22Rv1 (cell line): ENCODE results near the gene PIK3R3.

Source experiments
- CTCF ChIP-seq: fragments of 450-650 bp; IDR thresholded peaks from 2 replicates; pipeline ENCODE4 v1.5.1; 2017; ENCODE audit warnings: mild to moderate bottlenecking
- ZFX ChIP-seq: fragments of 450-650 bp; IDR thresholded peaks from 2 replicates; pipeline ENCODE4 v1.6.1; 2017; ENCODE audit warnings: antibody characterized with exemption, borderline replicate concordance

DNA sequence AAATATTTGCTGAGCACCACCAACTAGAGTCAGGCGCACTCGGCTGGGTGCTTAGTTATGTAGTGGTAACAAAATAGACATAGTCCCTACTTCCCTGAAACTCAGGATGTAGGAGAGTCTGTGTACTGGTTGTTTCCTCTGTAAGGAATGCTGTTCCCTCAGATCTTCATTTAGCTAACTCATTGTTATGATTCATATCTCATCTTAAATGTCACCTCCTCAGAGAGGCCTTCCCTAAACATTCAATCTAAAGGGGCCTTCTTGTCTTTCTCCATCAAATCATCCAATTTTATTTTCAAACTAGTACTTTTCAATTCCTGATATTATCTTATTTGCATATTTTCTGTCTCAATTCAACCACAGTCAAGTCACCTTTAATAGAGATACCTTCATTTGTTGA is 132.9 kb downstream of the PIK3R3 start:
- TF ChIP-seq ZFX (no peak), CTCF (no peak)
